ENCODE data around the gene PLTP.
"Not testable (repeated sequence)": the region's sequence is repeated elsewhere in the genome, so short reads cannot be mapped to it uniquely, and the experiment has no call there.

DNA sequence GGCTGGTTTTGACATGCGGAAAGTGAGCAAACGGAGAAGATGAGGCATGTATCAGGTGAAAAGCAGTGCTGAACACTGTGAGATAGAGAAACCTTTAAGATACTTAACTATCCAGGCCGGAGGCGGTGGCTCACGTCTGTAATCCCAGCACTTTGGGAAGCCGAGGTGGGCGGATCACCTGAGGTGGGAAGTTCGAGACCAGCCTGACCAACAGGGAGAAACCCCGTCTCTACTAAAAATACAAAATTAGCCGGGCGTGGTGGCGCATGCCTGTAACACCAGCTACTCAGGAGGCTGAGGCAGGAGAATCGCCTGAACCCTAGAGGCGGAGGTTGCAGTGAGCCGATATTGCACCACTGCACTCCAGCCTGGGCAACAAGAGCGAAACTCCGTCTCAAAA lies 19.7 kb upstream of the PLTP start:
- TF ChIP-seq, protein P1, sequence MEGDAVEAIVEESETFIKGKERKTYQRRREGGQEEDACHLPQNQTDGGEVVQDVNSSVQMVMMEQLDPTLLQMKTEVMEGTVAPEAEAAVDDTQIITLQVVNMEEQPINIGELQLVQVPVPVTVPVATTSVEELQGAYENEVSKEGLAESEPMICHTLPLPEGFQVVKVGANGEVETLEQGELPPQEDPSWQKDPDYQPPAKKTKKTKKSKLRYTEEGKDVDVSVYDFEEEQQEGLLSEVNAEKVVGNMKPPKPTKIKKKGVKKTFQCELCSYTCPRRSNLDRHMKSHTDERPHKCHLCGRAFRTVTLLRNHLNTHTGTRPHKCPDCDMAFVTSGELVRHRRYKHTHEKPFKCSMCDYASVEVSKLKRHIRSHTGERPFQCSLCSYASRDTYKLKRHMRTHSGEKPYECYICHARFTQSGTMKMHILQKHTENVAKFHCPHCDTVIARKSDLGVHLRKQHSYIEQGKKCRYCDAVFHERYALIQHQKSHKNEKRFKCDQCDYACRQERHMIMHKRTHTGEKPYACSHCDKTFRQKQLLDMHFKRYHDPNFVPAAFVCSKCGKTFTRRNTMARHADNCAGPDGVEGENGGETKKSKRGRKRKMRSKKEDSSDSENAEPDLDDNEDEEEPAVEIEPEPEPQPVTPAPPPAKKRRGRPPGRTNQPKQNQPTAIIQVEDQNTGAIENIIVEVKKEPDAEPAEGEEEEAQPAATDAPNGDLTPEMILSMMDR (IDR thresholded peaks at IDR 0.05; ENCODE audit: poor library complexity, severe bottlenecking): not testable (repeated sequence)
- TF ChIP-seq TAF1 (IDR thresholded peaks at IDR 0.05; ENCODE audit: low read depth); POLR2AphosphoS5 (IDR thresholded peaks at IDR 0.05); REST (IDR thresholded peaks at IDR 0.05; ENCODE audit: borderline replicate concordance); EZH2 (IDR thresholded peaks at IDR 0.05; ENCODE audit: borderline replicate concordance, insufficient read depth, low read length, poor library complexity, severe bottlenecking): not testable (repeated sequence)

All from neural cell (in vitro differentiated cells).